Vagina (tissue), 2 donors: ENCODE measurements around the gene JAG1.

Source experiments
- POLR2A ChIP-seq, 2 donors: fragments of 450-650 bp; IDR thresholded peaks; one replicate each; pipeline ENCODE4 v1.6.1; 2017; ENCODE audit warnings: antibody characterized with exemption in 2 of 2, mild to moderate bottlenecking in 2 of 2, moderate library complexity in 2 of 2
- POLR2AphosphoS5 ChIP-seq, 2 donors: sonication (generic); formaldehyde crosslinking; IDR thresholded peaks; one replicate each; pipeline ENCODE4 v1.9.0; 2017; ENCODE audit warnings: antibody characterized with exemption in 2 of 2, mild to moderate bottlenecking in 2 of 2, low read depth in 1 of 2; ENCODE audit not compliant: insufficient read depth in 1 of 2
- TF ChIP-seq, protein P1 (sequence below), 3 experiments: fragments of 450-650 bp in 2 of 3; fragments of 200-600 bp in 1 of 3; sonication (generic) in 1 of 3; IDR thresholded peaks; one replicate each; pipeline ENCODE4 v1.5.1; 2017 to 2019; ENCODE audit warnings: antibody characterized with exemption in 3 of 3, mild to moderate bottlenecking in 2 of 3, moderate library complexity in 2 of 3

DNA sequence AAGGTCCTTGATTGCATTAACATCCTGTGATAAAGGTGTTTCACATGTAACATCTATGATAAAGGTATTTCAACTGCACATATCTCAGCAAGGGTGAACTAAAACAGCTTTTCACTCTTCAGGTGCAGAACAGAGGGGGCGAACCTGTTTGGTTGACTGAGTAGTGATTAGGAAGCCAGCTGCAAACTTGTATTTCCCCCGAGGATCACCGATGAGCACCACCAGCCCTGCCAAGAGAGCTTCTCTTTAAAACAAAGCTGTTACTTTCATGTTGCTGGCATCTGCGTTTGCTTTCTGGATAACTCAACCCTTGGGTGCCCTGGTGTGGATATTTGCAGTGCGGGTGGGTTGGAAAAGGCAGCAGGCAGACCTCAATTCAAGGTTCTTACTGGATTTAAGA, 39.6 kb downstream of the JAG1 start:
- TF ChIP-seq, protein P1, sequence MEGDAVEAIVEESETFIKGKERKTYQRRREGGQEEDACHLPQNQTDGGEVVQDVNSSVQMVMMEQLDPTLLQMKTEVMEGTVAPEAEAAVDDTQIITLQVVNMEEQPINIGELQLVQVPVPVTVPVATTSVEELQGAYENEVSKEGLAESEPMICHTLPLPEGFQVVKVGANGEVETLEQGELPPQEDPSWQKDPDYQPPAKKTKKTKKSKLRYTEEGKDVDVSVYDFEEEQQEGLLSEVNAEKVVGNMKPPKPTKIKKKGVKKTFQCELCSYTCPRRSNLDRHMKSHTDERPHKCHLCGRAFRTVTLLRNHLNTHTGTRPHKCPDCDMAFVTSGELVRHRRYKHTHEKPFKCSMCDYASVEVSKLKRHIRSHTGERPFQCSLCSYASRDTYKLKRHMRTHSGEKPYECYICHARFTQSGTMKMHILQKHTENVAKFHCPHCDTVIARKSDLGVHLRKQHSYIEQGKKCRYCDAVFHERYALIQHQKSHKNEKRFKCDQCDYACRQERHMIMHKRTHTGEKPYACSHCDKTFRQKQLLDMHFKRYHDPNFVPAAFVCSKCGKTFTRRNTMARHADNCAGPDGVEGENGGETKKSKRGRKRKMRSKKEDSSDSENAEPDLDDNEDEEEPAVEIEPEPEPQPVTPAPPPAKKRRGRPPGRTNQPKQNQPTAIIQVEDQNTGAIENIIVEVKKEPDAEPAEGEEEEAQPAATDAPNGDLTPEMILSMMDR (IDR thresholded peaks at IDR 0.05): no peak
- TF ChIP-seq POLR2A (IDR thresholded peaks at IDR 0.05) (no peak), POLR2AphosphoS5 (IDR thresholded peaks at IDR 0.05; ENCODE audit: insufficient read depth in 1 of 2, low read depth in 1 of 2) (no peak)
